Endodermal cell (in vitro differentiated cells): Measurements from ENCODE around the gene CCDC34. TPM values are rescaled to one million over a fixed set of nuclear protein-coding genes. Genes with fewer than 3 reads are reported as not detected.
A peak's percentile ranks its signal among the peaks of the same experiment; 100 is the strongest.

Source experiments
- DNase-seq: peaks from one replicate; pipeline ENCODE4 v3.0.0-alpha.2; 2017
- H3K27ac ChIP-seq: 2 replicates; pipeline ENCODE4 v1.5.1; 2013; ENCODE audit warnings: mild to moderate bottlenecking, low read depth, low read length, moderate library complexity
- H3K27me3 ChIP-seq: 2 replicates; pipeline ENCODE4 v1.6.1; 2013; ENCODE audit warnings: mild to moderate bottlenecking, low read length, moderate library complexity; ENCODE audit not compliant: insufficient read depth, control insufficient read depth, poor library complexity, severe bottlenecking
- H3K36me3 ChIP-seq: 2 replicates; pipeline ENCODE4 v1.7.0; 2013; ENCODE audit warnings: mild to moderate bottlenecking, low read length, moderate library complexity; ENCODE audit not compliant: control insufficient read depth, insufficient read depth
- H3K4me1 ChIP-seq: one replicate; pipeline ENCODE4 v1.7.0; 2013; ENCODE audit warnings: low read length; ENCODE audit not compliant: control insufficient read depth, insufficient read depth
- H3K4me3 ChIP-seq: 2 replicates; pipeline ENCODE4 v1.5.1; 2013; ENCODE audit warnings: mild to moderate bottlenecking, low read length, moderate library complexity
- H3K9ac ChIP-seq: 2 replicates; pipeline ENCODE4 v1.6.1; 2013; ENCODE audit warnings: mild to moderate bottlenecking, low read length, moderate library complexity; ENCODE audit not compliant: poor library complexity, severe bottlenecking; ENCODE audit errors: extremely low read depth
- H3K9me3 ChIP-seq: 2 replicates; pipeline ENCODE4 v1.6.1; 2013; ENCODE audit warnings: mild to moderate bottlenecking, low read length, moderate library complexity; ENCODE audit not compliant: control insufficient read depth
- H3K27ac Mint-ChIP-seq: 2 replicates; pipeline ENCODE4 v1.8.0; 2020; ENCODE audit warnings: mixed read lengths
- H3K27me3 Mint-ChIP-seq: 2 replicates; pipeline ENCODE4 v1.8.0; 2021; ENCODE audit warnings: mild to moderate bottlenecking, mixed read lengths; ENCODE audit not compliant: insufficient read depth
- H3K36me3 Mint-ChIP-seq: 2 replicates; pipeline ENCODE4 v1.8.0; 2020; ENCODE audit warnings: low read depth, mixed read lengths
- H3K4me1 Mint-ChIP-seq: 2 replicates; pipeline ENCODE4 v1.8.0; 2020; ENCODE audit warnings: mixed read lengths
- H3K4me3 Mint-ChIP-seq: 2 replicates; pipeline ENCODE4 v1.8.0; 2020; ENCODE audit warnings: mild to moderate bottlenecking, moderate library complexity, mixed read lengths
- H3K9me3 Mint-ChIP-seq: 2 replicates; pipeline ENCODE4 v1.8.0; 2020; ENCODE audit warnings: mild to moderate bottlenecking, mixed read lengths
- WGBS, 2 experiments: methylation state at CpG; one replicate each; pipeline versions ENCODE4 v1.1.5 to v1.1.7; 2013; ENCODE audit warnings: missing lambda C conversion rate in 2 of 2, mixed read lengths in 1 of 2; ENCODE audit not compliant: insufficient coverage in 1 of 2, insufficient read length in 1 of 2; 5-methylcytosine and 5-hydroxymethylcytosine counted together
- total RNA-seq, 2 donors: library from RNA; stranded (reverse); fragmentation: NEBNext Ultra II Directional in 1 of 2; extraction: Animal tissue kit (Norgen Biotek cat#: 25700) in 1 of 2; gene quantifications; 2 replicates in 1 of 2; 3 replicates in 1 of 2; pipeline ENCODE4 v1.2.1, GENCODE V29; 2021
- TF ChIP-seq, protein P1 (sequence below): fragments of 200-600 bp; sonication (generic); conservative IDR thresholded peaks from 2 replicates; pipeline ENCODE4 v1.5.0; 2021; ENCODE audit warnings: antibody characterized with exemption, mild to moderate bottlenecking

Gene CCDC34
- total RNA-seq, 2 donors from 2014 or later: 26.2 to 38.1 TPM

GRCh38 chr11:27300974-27301373 lies 62.0 kb downstream of the CCDC34 start:
- H3K4me1 Mint-ChIP-seq: peaks cover 8% of the 10 kb centered on the region
- H3K4me3 Mint-ChIP-seq: no peak overlapping the region
- H3K4me3 ChIP-seq: no peak overlapping the region
- no peaks in the 10 kb centered on the region for H3K27me3 ChIP-seq
- H3K27ac ChIP-seq: no peak overlapping the region
- H3K27me3 Mint-ChIP-seq: peaks cover 3% of the 10 kb centered on the region
- H3K4me1 ChIP-seq: peaks cover 3% of the 10 kb centered on the region
- no peak overlapping the region for H3K27ac Mint-ChIP-seq
- no peaks in the 10 kb centered on the region for H3K36me3 ChIP-seq
- no peak overlapping the region for H3K9ac ChIP-seq
- DNase-seq: no peak
- H3K9me3 Mint-ChIP-seq: peaks cover 14% of the 10 kb centered on the region
- H3K9me3 ChIP-seq: peaks cover 29% of the 10 kb centered on the region
- H3K36me3 Mint-ChIP-seq: peaks cover 3% of the 10 kb centered on the region
- TF ChIP-seq, protein P1, sequence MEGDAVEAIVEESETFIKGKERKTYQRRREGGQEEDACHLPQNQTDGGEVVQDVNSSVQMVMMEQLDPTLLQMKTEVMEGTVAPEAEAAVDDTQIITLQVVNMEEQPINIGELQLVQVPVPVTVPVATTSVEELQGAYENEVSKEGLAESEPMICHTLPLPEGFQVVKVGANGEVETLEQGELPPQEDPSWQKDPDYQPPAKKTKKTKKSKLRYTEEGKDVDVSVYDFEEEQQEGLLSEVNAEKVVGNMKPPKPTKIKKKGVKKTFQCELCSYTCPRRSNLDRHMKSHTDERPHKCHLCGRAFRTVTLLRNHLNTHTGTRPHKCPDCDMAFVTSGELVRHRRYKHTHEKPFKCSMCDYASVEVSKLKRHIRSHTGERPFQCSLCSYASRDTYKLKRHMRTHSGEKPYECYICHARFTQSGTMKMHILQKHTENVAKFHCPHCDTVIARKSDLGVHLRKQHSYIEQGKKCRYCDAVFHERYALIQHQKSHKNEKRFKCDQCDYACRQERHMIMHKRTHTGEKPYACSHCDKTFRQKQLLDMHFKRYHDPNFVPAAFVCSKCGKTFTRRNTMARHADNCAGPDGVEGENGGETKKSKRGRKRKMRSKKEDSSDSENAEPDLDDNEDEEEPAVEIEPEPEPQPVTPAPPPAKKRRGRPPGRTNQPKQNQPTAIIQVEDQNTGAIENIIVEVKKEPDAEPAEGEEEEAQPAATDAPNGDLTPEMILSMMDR: no peak

GRCh38 chr11:27297616-27298015 lies 65.4 kb downstream of the CCDC34 start:
- Mint-ChIP-seq H3K27me3 (no peaks in the 10 kb centered on the region), H3K4me1 (peaks cover 25% of the 10 kb centered on the region), H3K4me3 (no peak overlapping the region), H3K36me3 (peaks cover 3% of the 10 kb centered on the region), H3K9me3 (peaks cover 6% of the 10 kb centered on the region), H3K27ac (no peak overlapping the region)
- 75 to 86% methylated on average over 1 of the region's 1 CpG for WGBS, 2 experiments
- peaks cover 7% of the 10 kb centered on the region for H3K9me3 ChIP-seq
- H3K27me3 ChIP-seq: no peaks in the 10 kb centered on the region
- no peak overlapping the region for H3K4me3 ChIP-seq
- no peaks in the 10 kb centered on the region for H3K36me3 ChIP-seq
- TF ChIP-seq, protein P1: no peak
- H3K27ac ChIP-seq: no peak overlapping the region
- no peak for DNase-seq
- H3K9ac ChIP-seq: no peak overlapping the region
- peaks cover 13% of the 10 kb centered on the region for H3K4me1 ChIP-seq

GRCh38 chr11:27296497-27296896 lies 66.5 kb downstream of the CCDC34 start:
- Histone ChIP-seq H3K9ac (no peak overlapping the region), H3K9me3 (peaks cover 18% of the 10 kb centered on the region), H3K36me3 (no peaks in the 10 kb centered on the region), H3K4me1 (peaks cover 13% of the 10 kb centered on the region), H3K27me3 (no peaks in the 10 kb centered on the region), H3K4me3 (no peak overlapping the region), H3K27ac (no peak overlapping the region)
- H3K4me1 Mint-ChIP-seq: peaks cover 25% of the 10 kb centered on the region
- no peak for DNase-seq
- H3K27me3 Mint-ChIP-seq: no peaks in the 10 kb centered on the region
- TF ChIP-seq, protein P1: peak; percentile 91
- peaks cover 5% of the 10 kb centered on the region for H3K36me3 Mint-ChIP-seq
- no peak overlapping the region for H3K27ac Mint-ChIP-seq
- H3K4me3 Mint-ChIP-seq: no peak overlapping the region
- WGBS, 2 experiments: 57 to 88% methylated on average over 1 to 3 of the region's 3 CpGs
- H3K9me3 Mint-ChIP-seq: peaks cover 17% of the 10 kb centered on the region
